ENCODE measurements around the gene OR2AG1. TPM values are rescaled to one million over a fixed set of nuclear protein-coding genes. Genes with fewer than 3 reads are reported as not detected.
"Not testable (repeated sequence)": the region's sequence is repeated elsewhere in the genome, so short reads cannot be mapped to it uniquely, and the experiment has no call there.

The OR2AG1 gene
- total and polyA plus RNA-seq, 2 experiments from 2014 or later: 0.83 TPM; not detected in 1

GRCh38 chr11:6790546-6790945 lies 7.7 kb downstream of the OR2AG1 start:
- no peak for DNase-seq (ENCODE audit: low spot score)
- WGBS (ENCODE audit: low lambda C conversion rate, missing lambda C conversion rate): 87% methylated on average over 2 of the region's 2 CpGs
- H4K20me1 ChIP-seq (ENCODE audit: insufficient read depth, poor library complexity, severe bottlenecking): no peaks in the 10 kb centered on the region
- no peaks in the 10 kb centered on the region for H3K9me2 ChIP-seq (replicated peaks; ENCODE audit: insufficient read depth)
- H3K27me3 ChIP-seq: no peaks in the 10 kb centered on the region
- no peak overlapping the region for H3K27ac ChIP-seq
- no peaks in the 10 kb centered on the region for H3K9me3 ChIP-seq (ENCODE audit: low read depth)
- H3K4me3 ChIP-seq: no peak overlapping the region
- no peak overlapping the region for H2AFZ ChIP-seq
- H3K79me2 ChIP-seq: no peaks in the 10 kb centered on the region
- H3K4me1 ChIP-seq (ENCODE audit: insufficient read depth): no peaks in the 10 kb centered on the region
- no peaks in the 10 kb centered on the region for H3K36me3 ChIP-seq (replicated peaks; ENCODE audit: insufficient read depth, low read depth)
- H3K4me2 ChIP-seq: no peak overlapping the region
- no peak for TF ChIP-seq CTCF (IDR thresholded peaks at IDR 0.05; ENCODE audit: poor library complexity)
- TF ChIP-seq EZH2 (IDR thresholded peaks at IDR 0.05; ENCODE audit: borderline replicate concordance): no peak
- TF ChIP-seq EZH2phosphoT487 (IDR thresholded peaks at IDR 0.05; ENCODE audit: low read depth, severe bottlenecking, unreplicated experiment): no peak

DNA sequence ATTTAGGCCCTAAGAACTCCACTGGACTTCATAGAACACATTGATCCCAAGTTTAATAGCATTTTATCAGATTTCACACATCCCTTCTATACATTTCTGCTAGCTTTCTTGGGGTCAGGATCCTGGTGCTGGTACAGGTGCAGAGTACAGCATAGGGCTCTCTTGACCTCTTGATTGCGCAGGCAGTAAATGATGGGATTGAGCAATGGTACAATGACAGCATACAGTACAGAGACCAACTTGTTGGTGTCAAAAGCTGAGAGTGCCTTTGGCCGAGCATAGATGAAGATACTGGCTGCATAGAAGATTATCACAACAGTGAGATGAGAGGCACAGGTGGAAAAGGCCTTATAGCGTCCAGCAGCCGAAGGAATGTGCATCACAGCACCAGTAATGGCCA lies 11.8 kb downstream of the OR2AG1 start:
- Histone ChIP-seq H3K4me1 (ENCODE audit: insufficient read depth) (no peaks in the 10 kb centered on the region), H3K9me3 (ENCODE audit: low read depth) (no peaks in the 10 kb centered on the region), H3K36me3 (replicated peaks; ENCODE audit: insufficient read depth, low read depth) (no peaks in the 10 kb centered on the region), H3K4me3 (no peak overlapping the region), H3K79me2 (no peaks in the 10 kb centered on the region), H3K27me3 (no peaks in the 10 kb centered on the region), H3K9me2 (replicated peaks; ENCODE audit: insufficient read depth) (no peaks in the 10 kb centered on the region), H3K27ac (no peak overlapping the region), H2AFZ (no peak overlapping the region), H4K20me1 (ENCODE audit: insufficient read depth, poor library complexity, severe bottlenecking) (no peaks in the 10 kb centered on the region), H3K4me2 (no peak overlapping the region)
- WGBS (ENCODE audit: low lambda C conversion rate, missing lambda C conversion rate): 84% methylated on average over 4 of the region's 4 CpGs
- DNase-seq (ENCODE audit: low spot score): no peak
- TF ChIP-seq CTCF (IDR thresholded peaks at IDR 0.05; ENCODE audit: poor library complexity) (no peak), EZH2 (IDR thresholded peaks at IDR 0.05; ENCODE audit: borderline replicate concordance) (no peak), EZH2phosphoT487 (IDR thresholded peaks at IDR 0.05; ENCODE audit: low read depth, severe bottlenecking, unreplicated experiment) (no peak)

- no peak within 1 kb of the TSS for H3K4me2 ChIP-seq
- 71% methylated on average over 1 of the region's 1 CpG for WGBS (ENCODE audit: low lambda C conversion rate, missing lambda C conversion rate)
Measured at GRCh38 chr11:6799402-6799801, 16.6 kb downstream of the OR2AG1 start, which contains the start of gene OR6A2. Gene OR6A2, minus strand, starts transcription at chr11:6799689. Its CDS starts 3,981 bp downstream, at chr11:6795708.

DNA sequence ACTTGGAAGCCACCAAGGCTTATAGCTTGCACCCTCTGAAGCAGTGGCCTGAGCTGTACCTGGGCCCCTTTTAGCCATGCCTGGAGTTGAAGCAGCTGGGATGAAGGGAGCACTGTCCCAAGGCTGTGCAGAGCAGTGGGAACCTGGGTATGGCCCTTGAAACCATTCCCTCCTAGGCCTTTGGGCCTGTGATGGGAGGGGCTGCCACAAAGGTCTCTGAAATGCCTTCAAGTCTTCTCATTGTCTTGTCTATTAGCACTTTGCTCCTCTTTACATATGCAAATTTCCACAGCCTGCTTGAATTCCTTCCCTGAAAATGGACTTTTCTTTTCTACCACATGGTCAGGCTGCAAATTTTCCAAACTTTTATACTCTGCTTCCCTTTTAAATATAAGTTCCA lies 18.3 kb downstream of the OR2AG1 start:
- H4K20me1 ChIP-seq (ENCODE audit: insufficient read depth, poor library complexity, severe bottlenecking); H3K4me3 ChIP-seq; H3K4me1 ChIP-seq (ENCODE audit: insufficient read depth); H3K36me3 ChIP-seq (replicated peaks; ENCODE audit: insufficient read depth, low read depth); DNase-seq (ENCODE audit: low spot score); H3K27me3 ChIP-seq; H3K9me3 ChIP-seq (ENCODE audit: low read depth); H2AFZ ChIP-seq; H3K4me2 ChIP-seq; H3K9me2 ChIP-seq (replicated peaks; ENCODE audit: insufficient read depth); H3K79me2 ChIP-seq; H3K27ac ChIP-seq: not testable (repeated sequence)

More at GRCh38 chr11:6799402-6799801, 16.6 kb downstream of the OR2AG1 start, which contains the start of gene OR6A2:
- Histone ChIP-seq H3K9me3 (ENCODE audit: low read depth) (no peaks in the 10 kb centered on the region), H3K4me1 (ENCODE audit: insufficient read depth) (no peaks in the 10 kb centered on the region), H3K27ac (no peak within 1 kb of the TSS), H3K27me3 (no peaks in the 10 kb centered on the region), H3K36me3 (replicated peaks; ENCODE audit: insufficient read depth, low read depth) (no peaks in the 10 kb centered on the region), H3K9me2 (replicated peaks; ENCODE audit: insufficient read depth) (no peaks in the 10 kb centered on the region), H3K79me2 (no peaks in the 10 kb centered on the region), H4K20me1 (ENCODE audit: insufficient read depth, poor library complexity, severe bottlenecking) (no peaks in the 10 kb centered on the region), H2AFZ (no peak within 1 kb of the TSS), H3K4me3 (no peak within 1 kb of the TSS)
- TF ChIP-seq EZH2phosphoT487 (IDR thresholded peaks at IDR 0.05; ENCODE audit: low read depth, severe bottlenecking, unreplicated experiment) (no peak), EZH2 (IDR thresholded peaks at IDR 0.05; ENCODE audit: borderline replicate concordance) (no peak), CTCF (IDR thresholded peaks at IDR 0.05; ENCODE audit: poor library complexity) (no peak)
- no peak for DNase-seq (ENCODE audit: low spot score)

Data from hepatocyte (in vitro differentiated cells).